ENCODE results near the gene CCDC50. TPM values are rescaled to one million over a fixed set of nuclear protein-coding genes. Genes with fewer than 3 reads are reported as not detected.

CCDC50 gene
- total RNA-seq, 1 donor from 2014 or later, result 89.9 TPM

DNA sequence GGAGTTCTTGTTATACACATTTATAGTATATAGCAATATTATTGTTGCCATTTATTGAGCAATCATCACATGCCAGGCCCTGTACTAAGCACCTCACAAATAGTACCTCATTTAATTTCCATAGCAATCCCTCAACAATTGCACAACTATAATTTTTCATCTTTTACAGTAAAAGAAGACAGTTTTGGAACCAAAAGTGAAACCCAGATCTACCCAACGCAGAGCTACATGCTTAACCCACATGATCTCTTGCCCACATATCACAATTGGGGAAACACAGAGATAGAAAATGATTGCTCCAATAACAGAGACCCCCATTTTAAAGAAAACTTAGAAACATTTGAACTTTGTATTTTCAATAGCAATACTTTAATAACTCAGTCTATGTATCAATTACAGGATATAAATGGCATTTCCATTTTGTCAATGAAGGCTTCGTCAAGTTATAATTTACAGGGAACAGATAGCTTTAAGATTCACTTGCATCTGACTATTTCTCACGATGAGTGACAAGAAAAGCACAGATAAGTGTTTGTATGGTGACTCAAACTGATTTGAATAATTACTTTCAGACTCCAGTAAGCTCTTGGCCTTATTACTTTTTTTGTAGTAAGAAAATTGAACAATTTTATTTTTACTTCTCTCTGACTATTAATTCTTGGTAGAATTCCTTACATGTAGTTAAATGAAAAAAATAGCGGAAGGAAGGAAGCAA is 38.7 kb upstream of the CCDC50 start:
- Mint-ChIP-seq H3K36me3 (ENCODE audit: low read depth, unreplicated experiment) (no peaks in the 10 kb centered on the region), H3K4me3 (ENCODE audit: unreplicated experiment) (no peak overlapping the region), H3K9me3 (ENCODE audit: unreplicated experiment) (no peaks in the 10 kb centered on the region), H3K4me1 (ENCODE audit: low read depth, unreplicated experiment) (peaks cover 2% of the 10 kb centered on the region), H3K27ac (ENCODE audit: unreplicated experiment) (no peak overlapping the region), H3K27me3 (ENCODE audit: low read depth, unreplicated experiment) (no peaks in the 10 kb centered on the region)
- DNase-seq (ENCODE audit: low read depth) (peak; percentile 10), FAIRE-seq (peak; percentile 49)
- Histone ChIP-seq H3K27me3 (ENCODE audit: insufficient read depth, low read length) (no peaks in the 10 kb centered on the region), H3K4me2 (ENCODE audit: low read length) (no peak overlapping the region), H3K79me2 (ENCODE audit: insufficient read depth, low read length) (no peaks in the 10 kb centered on the region), H4K20me1 (ENCODE audit: insufficient read depth, low read length) (no peaks in the 10 kb centered on the region), H3K27ac (ENCODE audit: low read depth, low read length) (no peak overlapping the region), H3K4me1 (ENCODE audit: insufficient read depth, low read length) (no peaks in the 10 kb centered on the region), H3K4me3 (ENCODE audit: insufficient read depth, low read depth, low read length) (no peak overlapping the region), H3K36me3 (ENCODE audit: insufficient read depth, low read length) (no peaks in the 10 kb centered on the region), H3K9me3 (ENCODE audit: insufficient read depth, low read depth, low read length) (no peaks in the 10 kb centered on the region), H2AFZ (ENCODE audit: low read depth, low read length) (no peak overlapping the region), H3K9ac (ENCODE audit: low read length) (no peak overlapping the region)
- TF ChIP-seq, protein P1, sequence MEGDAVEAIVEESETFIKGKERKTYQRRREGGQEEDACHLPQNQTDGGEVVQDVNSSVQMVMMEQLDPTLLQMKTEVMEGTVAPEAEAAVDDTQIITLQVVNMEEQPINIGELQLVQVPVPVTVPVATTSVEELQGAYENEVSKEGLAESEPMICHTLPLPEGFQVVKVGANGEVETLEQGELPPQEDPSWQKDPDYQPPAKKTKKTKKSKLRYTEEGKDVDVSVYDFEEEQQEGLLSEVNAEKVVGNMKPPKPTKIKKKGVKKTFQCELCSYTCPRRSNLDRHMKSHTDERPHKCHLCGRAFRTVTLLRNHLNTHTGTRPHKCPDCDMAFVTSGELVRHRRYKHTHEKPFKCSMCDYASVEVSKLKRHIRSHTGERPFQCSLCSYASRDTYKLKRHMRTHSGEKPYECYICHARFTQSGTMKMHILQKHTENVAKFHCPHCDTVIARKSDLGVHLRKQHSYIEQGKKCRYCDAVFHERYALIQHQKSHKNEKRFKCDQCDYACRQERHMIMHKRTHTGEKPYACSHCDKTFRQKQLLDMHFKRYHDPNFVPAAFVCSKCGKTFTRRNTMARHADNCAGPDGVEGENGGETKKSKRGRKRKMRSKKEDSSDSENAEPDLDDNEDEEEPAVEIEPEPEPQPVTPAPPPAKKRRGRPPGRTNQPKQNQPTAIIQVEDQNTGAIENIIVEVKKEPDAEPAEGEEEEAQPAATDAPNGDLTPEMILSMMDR (IDR thresholded peaks at IDR 0.05; ENCODE audit: insufficient read depth, low read depth, low read length), result no peak
- TF ChIP-seq EZH2 (IDR thresholded peaks at IDR 0.05; ENCODE audit: insufficient read depth, low read length), result no peak

DNA sequence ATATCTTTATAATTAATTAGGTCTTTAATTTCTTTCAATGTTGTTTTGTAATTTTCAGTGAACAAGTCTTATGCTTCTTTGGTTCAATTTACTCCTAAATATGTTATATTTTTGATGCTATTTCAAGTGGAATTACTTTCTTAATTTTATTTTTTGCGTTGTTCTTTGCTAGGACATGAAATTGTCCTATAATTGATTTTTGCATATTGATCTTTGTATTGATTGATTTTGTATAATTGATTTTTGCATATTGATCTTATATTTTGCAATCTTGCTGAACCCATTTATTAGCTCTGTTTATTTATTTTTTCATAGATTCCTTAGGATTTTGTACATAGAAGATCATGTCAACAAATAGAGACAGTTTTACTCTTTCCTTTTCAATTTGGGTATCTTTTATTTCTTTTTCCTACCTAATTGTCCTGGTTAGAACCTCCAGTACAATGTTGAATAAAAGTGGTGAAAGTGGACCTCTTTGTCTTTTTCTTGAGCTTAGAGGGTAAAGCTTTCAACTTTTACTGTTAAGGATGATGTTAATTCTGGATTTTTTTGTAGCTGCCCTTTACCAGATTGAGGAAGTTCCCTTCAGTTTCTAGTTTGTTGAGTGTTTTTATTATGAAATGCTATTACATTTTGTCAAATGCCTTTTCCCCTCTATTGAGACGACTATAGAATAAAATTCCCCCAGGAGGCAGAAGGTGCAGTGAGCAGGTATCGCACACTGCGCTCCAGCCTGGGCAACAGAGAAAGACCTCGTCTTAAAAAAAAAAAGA is 36.8 kb upstream of the CCDC50 start:
- H3K9me3 Mint-ChIP-seq (ENCODE audit: unreplicated experiment), result no peaks in the 10 kb centered on the region
- H3K4me2 ChIP-seq (ENCODE audit: low read length), result no peak overlapping the region
- H3K36me3 Mint-ChIP-seq (ENCODE audit: low read depth, unreplicated experiment), result no peaks in the 10 kb centered on the region
- no peak for FAIRE-seq
- H2AFZ ChIP-seq (ENCODE audit: low read depth, low read length), result no peak overlapping the region
- H3K36me3 ChIP-seq (ENCODE audit: insufficient read depth, low read length), result no peaks in the 10 kb centered on the region
- H4K20me1 ChIP-seq (ENCODE audit: insufficient read depth, low read length), result no peaks in the 10 kb centered on the region
- no peaks in the 10 kb centered on the region for H3K4me1 ChIP-seq (ENCODE audit: insufficient read depth, low read length)
- H3K27ac Mint-ChIP-seq (ENCODE audit: unreplicated experiment), result no peak overlapping the region
- TF ChIP-seq, protein P1 (IDR thresholded peaks at IDR 0.05; ENCODE audit: insufficient read depth, low read depth, low read length), result no peak
- no peak for TF ChIP-seq EZH2 (IDR thresholded peaks at IDR 0.05; ENCODE audit: insufficient read depth, low read length)
- no peak overlapping the region for H3K4me3 ChIP-seq (ENCODE audit: insufficient read depth, low read depth, low read length)
- peaks cover 2% of the 10 kb centered on the region for H3K4me1 Mint-ChIP-seq (ENCODE audit: low read depth, unreplicated experiment)
- H3K9me3 ChIP-seq (ENCODE audit: insufficient read depth, low read depth, low read length), result no peaks in the 10 kb centered on the region
- DNase-seq (ENCODE audit: low read depth), result no peak
- no peak overlapping the region for H3K27ac ChIP-seq (ENCODE audit: low read depth, low read length)
- H3K4me3 Mint-ChIP-seq (ENCODE audit: unreplicated experiment), result no peak overlapping the region
- no peaks in the 10 kb centered on the region for H3K79me2 ChIP-seq (ENCODE audit: insufficient read depth, low read length)
- no peak overlapping the region for H3K9ac ChIP-seq (ENCODE audit: low read length)
- H3K27me3 Mint-ChIP-seq (ENCODE audit: low read depth, unreplicated experiment), result no peaks in the 10 kb centered on the region
- no peaks in the 10 kb centered on the region for H3K27me3 ChIP-seq (ENCODE audit: insufficient read depth, low read length)
